Vagina (tissue), 2 donors: ENCODE measurements around the gene ZNF740.

ENCODE experiments used
- CTCF ChIP-seq, 3 experiments: fragments of 450-650 bp in 2 of 3; fragments of 200-600 bp in 1 of 3; sonication (generic) in 1 of 3; IDR thresholded peaks; one replicate each; pipeline ENCODE4 v1.5.1; 2017 to 2019; ENCODE audit warnings: antibody characterized with exemption in 3 of 3, mild to moderate bottlenecking in 2 of 3, moderate library complexity in 2 of 3
- POLR2A ChIP-seq, 2 donors: fragments of 450-650 bp; IDR thresholded peaks; one replicate each; pipeline ENCODE4 v1.6.1; 2017; ENCODE audit warnings: antibody characterized with exemption in 2 of 2, mild to moderate bottlenecking in 2 of 2, moderate library complexity in 2 of 2
- POLR2AphosphoS5 ChIP-seq, 2 donors: sonication (generic); formaldehyde crosslinking; IDR thresholded peaks; one replicate each; pipeline ENCODE4 v1.9.0; 2017; ENCODE audit warnings: antibody characterized with exemption in 2 of 2, mild to moderate bottlenecking in 2 of 2, low read depth in 1 of 2; ENCODE audit not compliant: insufficient read depth in 1 of 2

GRCh38 chr12:53232646-53233461 lies 52.3 kb downstream of the ZNF740 start:
- TF ChIP-seq CTCF (IDR thresholded peaks at IDR 0.05), result no peak
- TF ChIP-seq POLR2A (IDR thresholded peaks at IDR 0.05), result no peak
- peak in 1 of 2 donors; percentile 44 for TF ChIP-seq POLR2AphosphoS5 (IDR thresholded peaks at IDR 0.05; ENCODE audit: insufficient read depth in 1 of 2, low read depth in 1 of 2)
